ENCODE results near the gene GFRA1. TPM values are rescaled to one million over a fixed set of nuclear protein-coding genes. Genes with fewer than 3 reads are reported as not detected.

The GFRA1 gene
- polyA plus RNA-seq, 1 donor (not counting 4 experiments of a cell fraction or from before 2014, with no cell fraction given): not detected

- Histone ChIP-seq H3K4me2 (ENCODE audit: control insufficient read depth, extremely low read depth, insufficient read depth, low read depth, low read length) (no peak overlapping the region), H3K36me3 (ENCODE audit: control insufficient read depth in 2 of 2, extremely low read depth in 1 of 2, insufficient read depth in 2 of 2, low read length in 2 of 2) (no peaks in the 10 kb centered on the region), H3K79me2 (ENCODE audit: control insufficient read depth, insufficient read depth, low read length) (no peaks in the 10 kb centered on the region), H3K9ac (ENCODE audit: control insufficient read depth, extremely low read depth, insufficient read depth, low read length) (no peak overlapping the region), H3K4me3 (ENCODE audit: control insufficient read depth in 2 of 3, extremely low read depth in 1 of 3, insufficient read depth in 2 of 3, low read depth in 1 of 3, low read length in 3 of 3) (no peak overlapping the region), H3K9me3 (ENCODE audit: control insufficient read depth, low read depth, low read length) (no peaks in the 10 kb centered on the region), H3K4me1 (ENCODE audit: control insufficient read depth, extremely low read depth, insufficient read depth, low read length) (no peaks in the 10 kb centered on the region), H4K20me1 (ENCODE audit: control insufficient read depth, extremely low read depth, insufficient read depth, low read length) (no peaks in the 10 kb centered on the region), H2AFZ (ENCODE audit: control insufficient read depth, low read length) (no peak overlapping the region), H3K9me1 (ENCODE audit: control insufficient read depth, extremely low read depth, insufficient read depth, low read length) (no peaks in the 10 kb centered on the region), H3K27ac (ENCODE audit: control insufficient read depth, insufficient read depth, low read length) (no peak overlapping the region), H3K27me3 (ENCODE audit: control insufficient read depth, extremely low read depth, insufficient read depth, low read length) (peaks cover 13% of the 10 kb centered on the region)
- dilution Hi-C loops (cut with MboI; ENCODE audit: extremely low pct_ligation_motif_present, low sequenced_read_pairs): no loop called here
- DNase-seq (ENCODE audit: low read depth, low spot score) (no peak), FAIRE-seq (no peak)
- no peak for TF ChIP-seq EZH2 (IDR thresholded peaks at IDR 0.05; ENCODE audit: low read length)
- TF ChIP-seq, protein P1, sequence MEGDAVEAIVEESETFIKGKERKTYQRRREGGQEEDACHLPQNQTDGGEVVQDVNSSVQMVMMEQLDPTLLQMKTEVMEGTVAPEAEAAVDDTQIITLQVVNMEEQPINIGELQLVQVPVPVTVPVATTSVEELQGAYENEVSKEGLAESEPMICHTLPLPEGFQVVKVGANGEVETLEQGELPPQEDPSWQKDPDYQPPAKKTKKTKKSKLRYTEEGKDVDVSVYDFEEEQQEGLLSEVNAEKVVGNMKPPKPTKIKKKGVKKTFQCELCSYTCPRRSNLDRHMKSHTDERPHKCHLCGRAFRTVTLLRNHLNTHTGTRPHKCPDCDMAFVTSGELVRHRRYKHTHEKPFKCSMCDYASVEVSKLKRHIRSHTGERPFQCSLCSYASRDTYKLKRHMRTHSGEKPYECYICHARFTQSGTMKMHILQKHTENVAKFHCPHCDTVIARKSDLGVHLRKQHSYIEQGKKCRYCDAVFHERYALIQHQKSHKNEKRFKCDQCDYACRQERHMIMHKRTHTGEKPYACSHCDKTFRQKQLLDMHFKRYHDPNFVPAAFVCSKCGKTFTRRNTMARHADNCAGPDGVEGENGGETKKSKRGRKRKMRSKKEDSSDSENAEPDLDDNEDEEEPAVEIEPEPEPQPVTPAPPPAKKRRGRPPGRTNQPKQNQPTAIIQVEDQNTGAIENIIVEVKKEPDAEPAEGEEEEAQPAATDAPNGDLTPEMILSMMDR (optimal IDR thresholded peaks at IDR 0.05 in 1 of 3, IDR thresholded peaks at IDR 0.05 in 1 of 3, conservative IDR thresholded peaks at IDR 0.05 in 1 of 3; ENCODE audit: extremely low read depth in 1 of 3, insufficient read depth in 2 of 3, low read length in 3 of 3): no peak
Measured at GRCh38 chr10:116265686-116266085, 7.3 kb downstream of the GFRA1 start.

DNA sequence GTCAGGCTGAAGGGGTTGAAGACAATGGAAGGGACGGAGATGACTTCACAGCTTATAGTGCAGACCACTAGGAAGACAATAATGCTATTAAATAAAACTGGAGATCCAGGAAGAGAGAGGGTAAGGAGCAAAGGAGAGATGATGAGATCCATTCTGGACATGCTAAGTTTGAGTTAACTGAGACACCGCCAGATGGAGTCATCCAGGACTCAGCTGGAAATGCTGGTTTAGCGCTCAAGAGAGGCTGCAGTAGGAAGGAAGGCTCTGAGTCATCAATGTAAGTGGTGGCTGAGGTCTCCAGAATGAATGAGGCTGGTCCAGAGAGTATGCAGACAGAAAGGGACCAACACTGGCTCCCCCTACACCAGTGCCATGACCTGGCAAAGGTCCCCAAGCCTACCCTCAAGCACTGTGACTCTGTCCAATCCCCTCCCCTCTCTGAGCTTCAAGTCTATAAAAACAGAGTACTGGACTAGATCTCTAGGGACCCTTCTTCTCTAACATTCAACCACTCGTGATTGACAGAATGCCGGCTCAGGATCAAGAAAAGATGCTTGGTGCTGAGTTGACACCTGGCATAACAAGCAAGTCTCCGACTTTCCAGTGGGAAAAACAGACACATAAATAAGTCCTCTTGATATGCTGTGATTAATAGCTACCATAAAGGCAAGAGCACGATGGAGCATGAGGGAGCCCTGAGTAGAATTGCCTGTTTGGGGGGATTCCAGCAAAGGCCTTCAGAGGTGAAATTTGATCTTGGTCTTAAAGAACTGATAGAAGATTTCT is 8.9 kb downstream of the GFRA1 start:
- no peak for FAIRE-seq
- H3K27me3 ChIP-seq (ENCODE audit: control insufficient read depth, extremely low read depth, insufficient read depth, low read length): no peaks in the 10 kb centered on the region

More for the DNA sequence above, 8.9 kb downstream of the GFRA1 start:
- Histone ChIP-seq H3K9me3 (ENCODE audit: control insufficient read depth, low read depth, low read length) (no peaks in the 10 kb centered on the region), H3K27ac (ENCODE audit: control insufficient read depth, insufficient read depth, low read length) (no peak overlapping the region), H4K20me1 (ENCODE audit: control insufficient read depth, extremely low read depth, insufficient read depth, low read length) (no peaks in the 10 kb centered on the region), H3K4me2 (ENCODE audit: control insufficient read depth, extremely low read depth, insufficient read depth, low read depth, low read length) (no peak overlapping the region), H3K4me3 (ENCODE audit: control insufficient read depth in 2 of 3, extremely low read depth in 1 of 3, insufficient read depth in 2 of 3, low read depth in 1 of 3, low read length in 3 of 3) (no peak overlapping the region), H3K9me1 (ENCODE audit: control insufficient read depth, extremely low read depth, insufficient read depth, low read length) (no peaks in the 10 kb centered on the region), H3K4me1 (ENCODE audit: control insufficient read depth, extremely low read depth, insufficient read depth, low read length) (no peaks in the 10 kb centered on the region), H3K36me3 (ENCODE audit: control insufficient read depth in 2 of 2, extremely low read depth in 1 of 2, insufficient read depth in 2 of 2, low read length in 2 of 2) (no peaks in the 10 kb centered on the region), H3K79me2 (ENCODE audit: control insufficient read depth, insufficient read depth, low read length) (no peaks in the 10 kb centered on the region), H2AFZ (ENCODE audit: control insufficient read depth, low read length) (no peak overlapping the region), H3K9ac (ENCODE audit: control insufficient read depth, extremely low read depth, insufficient read depth, low read length) (no peak overlapping the region)
- dilution Hi-C loops (cut with MboI; ENCODE audit: extremely low pct_ligation_motif_present, low sequenced_read_pairs): no loop called here
- DNase-seq (ENCODE audit: low read depth, low spot score): no peak
- TF ChIP-seq, protein P1 (optimal IDR thresholded peaks at IDR 0.05 in 1 of 3, IDR thresholded peaks at IDR 0.05 in 1 of 3, conservative IDR thresholded peaks at IDR 0.05 in 1 of 3; ENCODE audit: extremely low read depth in 1 of 3, insufficient read depth in 2 of 3, low read length in 3 of 3): no peak
- TF ChIP-seq EZH2 (IDR thresholded peaks at IDR 0.05; ENCODE audit: low read length): no peak
